MCF 10A (cell line): ENCODE measurements around the gene KRT222. TPM values are rescaled to one million over a fixed set of nuclear protein-coding genes. Genes with fewer than 3 reads are reported as not detected.

Source experiments
- total RNA-seq: library from RNA; stranded (reverse); gene quantifications from 2 replicates; pipeline ENCODE4 v1.2.3, GENCODE V29; 2022

The KRT222 gene
- total RNA-seq, 1 experiment from 2014 or later = 0.49 TPM

Other genes starting within 250 kb of the KRT222 start
- gene TOP2A, start 247.3 kb downstream of the KRT222 start, total RNA-seq = 100 and 151 TPM in 2 replicates
- gene IGFBP4, start 221.7 kb downstream of the KRT222 start, total RNA-seq = 6.5 and 14.4 TPM in 2 replicates
- gene TNS4, start 163.6 kb downstream of the KRT222 start, total RNA-seq = 387 and 522 TPM in 2 replicates
- not detected in 2 replicates for gene CCR7, start 99.7 kb downstream of the KRT222 start, total RNA-seq
- gene SMARCE1, start 17.4 kb downstream of the KRT222 start, total RNA-seq = 120 and 128 TPM in 2 replicates
- gene KRT24, start 38.6 kb upstream of the KRT222 start, total RNA-seq = not detected in 2 replicates
- gene KRT25, start 90.2 kb upstream of the KRT222 start, total RNA-seq = not detected in 2 replicates
- not detected in 2 replicates for gene KRT26, start 107.0 kb upstream of the KRT222 start, total RNA-seq
- gene KRT27, start 117.4 kb upstream of the KRT222 start, total RNA-seq = not detected in 2 replicates
- gene KRT28, start 134.8 kb upstream of the KRT222 start, total RNA-seq = not detected in 2 replicates
- gene KRT10, start 157.4 kb upstream of the KRT222 start, total RNA-seq = 95.5 and 116 TPM in 2 replicates
- not detected in 2 replicates for gene KRT12, start 202.0 kb upstream of the KRT222 start, total RNA-seq
- gene KRT20, start 220.1 kb upstream of the KRT222 start, total RNA-seq = not detected in 2 replicates